Stimulated activated CD8-positive, alpha-beta memory T cell treated with anti-CD3 and anti-CD28 coated beads, Interleukin-4, amount 100 ng/mL, for 24 hours (primary cell): ENCODE data around the gene MRPL19.
A peak's percentile ranks its signal among the peaks of the same experiment; 100 is the strongest.
"Not testable (repeated sequence)": the region's sequence is repeated elsewhere in the genome, so short reads cannot be mapped to it uniquely, and the experiment has no call there.

Experiments
- DNase-seq: peaks from one replicate; pipeline ENCODE4 v3.0.0-alpha.2; 2020; ENCODE audit warnings: low read depth

Gene MRPL19

DNA sequence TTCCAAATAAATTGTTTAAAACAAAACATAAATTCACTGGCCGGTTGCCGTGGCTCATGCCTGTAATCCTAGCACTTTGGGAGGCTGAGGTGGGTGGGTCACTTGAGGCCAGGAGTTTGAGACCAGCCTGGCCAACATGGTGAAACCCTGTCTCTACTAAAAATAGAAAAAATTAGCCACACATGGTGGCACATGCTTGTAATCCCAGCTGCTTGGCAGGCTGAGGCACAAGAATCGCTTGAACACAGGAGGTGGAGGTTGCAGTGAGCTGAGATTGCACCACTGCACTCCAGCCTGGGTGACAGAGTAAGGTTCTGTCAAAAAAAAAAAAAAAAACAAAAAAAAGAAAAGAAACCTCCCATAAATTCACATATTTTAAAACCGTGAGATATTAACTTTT lies 28.8 kb downstream of the MRPL19 start:
- not testable (repeated sequence) for DNase-seq

- DNase-seq, result no peak
Observed at GRCh38 chr2:75675908-75676307, 29.3 kb downstream of the MRPL19 start.

DNA sequence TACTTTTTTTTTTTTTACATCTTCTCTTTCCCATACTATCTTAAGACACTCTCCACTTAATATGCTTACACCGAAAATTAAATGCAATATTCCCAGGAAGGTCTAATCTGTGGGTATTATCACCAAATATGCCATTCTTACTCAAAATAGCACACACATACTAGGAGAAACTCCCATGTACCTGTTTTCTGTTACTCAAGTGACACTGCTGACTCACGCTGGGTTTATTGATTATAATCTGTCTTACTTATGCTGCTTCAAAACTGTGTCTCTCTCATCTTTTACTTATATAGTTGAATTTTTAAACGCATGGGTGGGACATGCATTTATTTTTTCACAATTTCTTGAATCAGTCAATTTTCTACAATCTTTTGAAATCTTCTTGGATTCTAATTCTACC lies 29.9 kb downstream of the MRPL19 start:
- DNase-seq, result no peak

- no peak for DNase-seq
Observed at GRCh38 chr2:75679556-75679955, 33.0 kb downstream of the MRPL19 start.

DNA sequence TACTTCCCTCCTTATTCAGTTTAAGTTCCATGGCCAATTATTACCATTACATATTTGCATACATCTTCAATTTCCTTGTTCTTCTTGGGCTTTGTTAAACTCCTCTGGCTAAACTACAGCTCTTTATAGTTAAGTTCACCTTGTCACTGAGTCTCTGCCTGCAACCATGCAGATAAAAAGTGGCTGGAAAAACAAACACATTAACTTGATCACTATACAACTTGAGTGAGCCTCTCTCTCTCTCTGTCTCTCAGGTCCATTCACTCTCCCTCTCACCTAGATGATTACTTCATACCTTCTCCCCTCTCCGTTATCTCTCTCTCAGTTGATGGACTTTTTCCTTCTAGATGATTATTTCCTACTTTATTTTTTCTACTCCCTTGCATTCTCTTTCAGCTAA lies 33.8 kb downstream of the MRPL19 start:
- no peak for DNase-seq

- not testable (repeated sequence) for DNase-seq
Observed at GRCh38 chr2:75683430-75683829, 36.8 kb downstream of the MRPL19 start.

DNA sequence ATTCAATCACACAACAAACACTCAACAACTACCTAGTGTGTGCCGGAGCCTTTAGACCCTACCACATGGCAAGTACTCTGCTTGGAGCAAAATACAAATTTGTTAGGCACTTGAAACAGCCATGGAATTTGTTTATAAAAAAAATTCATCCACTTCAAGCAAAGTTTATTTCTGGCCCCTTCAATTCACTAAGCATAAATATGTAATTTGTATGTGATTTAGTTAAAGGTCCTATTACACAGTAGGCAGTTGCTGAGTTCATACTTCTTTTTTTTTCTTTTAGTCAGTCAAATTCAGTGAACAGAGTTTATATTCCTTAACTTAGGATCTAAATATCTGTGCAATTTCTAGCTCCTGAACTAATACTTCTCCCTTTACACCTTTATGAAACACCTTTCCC lies 41.6 kb downstream of the MRPL19 start:
- DNase-seq, result no peak

GRCh38 chr2:75698918-75699317 lies 52.3 kb downstream of the MRPL19 start:
- DNase-seq, result no peak

DNA sequence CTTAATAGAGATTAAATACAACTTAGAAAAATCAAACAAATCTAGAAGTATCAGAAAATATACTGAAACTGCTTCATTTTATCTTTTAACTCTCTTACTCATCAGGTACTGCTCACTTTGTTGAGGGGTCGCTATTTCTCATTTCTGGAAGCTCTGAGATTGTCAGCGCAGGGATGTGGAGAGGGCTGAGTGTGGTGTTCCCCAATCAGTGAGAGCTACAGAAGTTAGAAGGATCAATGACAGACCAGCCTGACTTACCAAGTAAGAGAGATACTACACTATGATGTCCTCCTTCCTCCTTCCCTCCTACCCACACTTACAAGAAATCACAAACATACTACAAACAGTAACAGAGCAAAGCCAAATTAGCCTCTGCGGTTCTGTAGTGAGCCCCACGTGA lies 56.0 kb downstream of the MRPL19 start:
- DNase-seq, result no peak

DNA sequence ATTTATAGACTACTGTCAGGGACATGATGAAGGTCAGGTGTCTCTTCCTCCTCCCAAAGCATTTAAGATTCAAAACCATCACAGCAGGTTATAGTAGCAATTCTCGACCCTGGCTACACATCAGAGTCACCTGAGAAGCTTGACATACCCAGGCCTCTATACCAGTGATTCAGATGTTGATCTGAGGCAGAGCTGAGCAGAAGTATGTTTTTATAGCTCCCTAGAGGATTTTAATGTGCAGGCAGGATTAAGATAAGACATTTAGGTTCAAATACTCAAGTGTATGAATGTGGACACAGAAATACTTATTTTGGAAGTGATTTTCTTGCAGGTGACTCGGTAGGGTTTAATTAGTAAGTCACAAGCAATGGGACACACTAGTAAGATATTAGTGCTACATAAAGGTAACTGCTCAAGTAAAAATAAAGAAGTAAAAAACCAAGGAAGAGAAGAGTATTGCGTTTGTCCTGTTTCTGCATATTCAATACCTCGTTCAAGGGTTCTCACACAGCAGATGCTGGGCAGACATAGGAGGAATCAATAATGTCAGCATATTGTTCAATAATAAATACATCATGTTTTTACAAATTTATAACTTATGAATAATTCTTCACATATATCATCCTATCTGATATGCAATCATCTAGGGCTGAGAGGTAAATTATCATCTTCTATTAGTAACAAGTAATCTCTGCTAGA lies 57.2 kb downstream of the MRPL19 start:
- no peak for DNase-seq

DNA sequence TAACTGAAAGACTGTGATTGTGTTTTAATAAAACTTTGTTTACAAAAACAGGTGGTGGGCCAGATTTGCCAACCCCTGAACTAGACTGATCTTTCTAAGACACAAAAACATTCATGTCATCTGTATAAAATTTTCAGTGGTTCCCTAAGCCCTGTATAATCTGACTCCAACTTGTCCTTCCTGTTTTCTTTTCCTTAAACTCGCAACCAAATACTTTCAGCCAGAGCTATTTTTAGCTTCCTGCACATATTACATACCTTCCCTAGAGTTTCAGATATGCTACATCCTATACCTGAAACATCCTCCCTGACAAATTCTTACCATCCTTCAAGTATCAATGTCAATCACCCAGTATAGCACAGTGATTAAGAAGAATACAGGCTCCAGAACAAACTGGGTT lies 59.3 kb downstream of the MRPL19 start:
- DNase-seq, result no peak

DNA sequence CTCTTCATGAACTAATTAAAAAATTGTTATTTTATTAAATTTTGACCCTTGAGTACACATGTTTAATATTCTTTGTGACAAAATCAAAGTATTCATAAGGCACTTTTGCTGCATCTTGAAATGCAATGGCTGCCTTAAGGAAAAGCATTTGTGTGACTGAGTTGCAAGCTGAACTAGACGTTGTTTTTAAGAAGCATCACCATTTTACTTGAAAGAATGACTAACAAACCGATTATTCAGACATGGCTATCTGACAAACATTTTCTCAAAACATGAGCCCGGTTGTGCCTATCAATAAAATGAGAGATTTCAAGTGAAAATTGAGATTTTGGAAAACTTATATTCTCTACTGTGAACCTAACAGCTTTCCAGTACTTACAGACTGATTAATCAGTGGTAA lies 61.3 kb downstream of the MRPL19 start:
- DNase-seq, result no peak

- no peak for DNase-seq
Observed at GRCh38 chr2:75709297-75709696, 62.7 kb downstream of the MRPL19 start.

- no peak for DNase-seq
Observed at GRCh38 chr2:75710220-75710576, 63.6 kb downstream of the MRPL19 start.

GRCh38 chr2:75710577-75711253 lies 64.1 kb downstream of the MRPL19 start, which contains the start of gene GCFC2:
Gene GCFC2, minus strand, starts transcription at chr2:75710915. Its CDS starts 60 bp downstream, at chr2:75710855.
- peak; percentile 80 for DNase-seq

DNA sequence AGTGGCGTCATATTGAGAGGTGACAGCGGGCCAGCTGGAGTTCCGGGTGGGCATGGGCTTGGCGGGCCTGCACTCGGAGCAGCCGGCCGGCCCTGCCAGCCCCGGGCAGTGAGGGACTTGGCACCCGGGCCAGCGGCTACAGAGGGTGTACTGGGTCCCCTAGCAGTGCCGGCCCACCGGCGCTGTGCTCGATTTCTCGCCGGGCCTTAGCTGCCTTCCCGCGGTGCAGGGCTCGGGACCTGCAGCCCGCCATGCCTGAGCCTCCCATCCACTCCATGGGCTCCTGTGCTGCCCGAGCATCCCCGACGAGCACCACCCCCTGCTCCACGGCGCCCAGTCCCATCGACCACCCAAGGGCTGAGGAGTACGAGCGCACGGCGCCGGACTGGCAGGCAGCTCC lies 65.0 kb downstream of the MRPL19 start:
- not testable (repeated sequence) for DNase-seq

- no peak for DNase-seq
Observed at GRCh38 chr2:75716406-75716805, 69.8 kb downstream of the MRPL19 start.

- DNase-seq, result no peak
Observed at GRCh38 chr2:75719616-75720015, 73.0 kb downstream of the MRPL19 start.

DNA sequence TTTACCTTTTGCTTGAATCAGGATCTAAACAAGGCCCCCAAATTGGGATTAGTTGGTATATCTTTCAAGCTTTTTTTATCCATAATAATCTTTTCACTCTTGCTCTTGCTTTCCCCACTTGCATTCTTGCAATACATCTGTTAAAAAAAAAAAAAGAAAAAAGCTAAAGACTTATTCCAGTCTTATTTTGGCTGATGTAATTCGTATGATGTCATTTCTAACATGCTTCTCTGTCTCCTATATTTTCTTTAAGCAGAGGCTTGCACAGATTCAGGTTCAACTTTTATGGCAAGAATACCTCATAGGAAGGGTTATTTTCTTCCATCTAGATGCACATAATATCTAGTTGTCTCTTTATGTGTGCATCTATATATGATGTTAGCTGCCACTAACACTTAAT lies 73.9 kb downstream of the MRPL19 start:
- DNase-seq, result no peak

DNA sequence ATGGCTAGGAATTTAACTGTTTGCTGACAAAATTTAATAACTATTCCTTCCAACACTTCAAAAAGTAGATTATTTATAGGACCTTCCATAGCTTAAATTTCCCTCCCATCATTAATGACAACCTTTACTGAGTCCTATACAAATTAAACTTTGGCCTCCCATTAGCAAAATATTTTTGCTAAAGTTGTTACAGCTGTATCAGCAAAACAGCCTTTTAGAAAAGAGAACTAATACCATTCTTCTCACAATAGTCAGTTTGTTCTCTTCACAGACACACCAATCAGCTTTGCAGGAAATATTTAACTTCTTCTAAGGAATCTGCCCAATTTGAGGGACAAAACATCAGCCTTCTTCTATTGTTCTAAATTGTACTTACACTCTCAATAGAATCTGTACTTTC lies 76.1 kb downstream of the MRPL19 start:
- no peak for DNase-seq

- no peak for DNase-seq
Observed at GRCh38 chr2:75728614-75729419, 82.2 kb downstream of the MRPL19 start.

- no peak for DNase-seq
Observed at GRCh38 chr2:75729861-75730260, 83.3 kb downstream of the MRPL19 start.

DNA sequence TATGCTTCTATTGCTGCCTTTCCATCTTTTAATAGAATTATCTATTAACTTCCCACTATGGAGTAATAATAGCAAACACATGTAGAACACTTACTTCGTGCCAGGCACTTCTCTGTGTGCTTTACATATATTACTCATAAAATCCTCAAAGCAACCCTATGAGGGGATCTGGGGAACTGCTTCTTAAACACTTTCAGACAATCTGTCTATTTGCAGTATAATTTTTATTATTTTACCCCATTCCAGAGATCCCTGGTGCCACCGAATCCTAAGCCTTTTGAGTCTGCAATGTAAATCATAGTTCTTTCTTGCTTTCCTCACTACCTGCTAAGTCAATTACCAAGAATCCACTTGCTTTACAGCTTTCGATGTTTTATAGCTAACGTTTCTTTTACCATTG lies 89.7 kb downstream of the MRPL19 start:
- DNase-seq, result no peak
